Subcutaneous adipose tissue (tissue), 4 donors: ENCODE measurements around the gene DERL3. TPM values are rescaled to one million over a fixed set of nuclear protein-coding genes. Genes with fewer than 3 reads are reported as not detected.

Experiments
- CTCF ChIP-seq: fragments of 450-650 bp; IDR thresholded peaks from one replicate; pipeline ENCODE4 v1.5.1; 2016; ENCODE audit warnings: low read depth, mild to moderate bottlenecking, control low read depth, antibody characterized with exemption, moderate library complexity
- total RNA-seq, 4 donors: library from RNA; depleted of rRNA; stranded (reverse); fragments of >200 nt; gene quantifications; one replicate each; pipeline ENCODE4 v1.1.0, GENCODE V29; 2016

DERL3 gene
- total RNA-seq, 4 donors from 2014 or later = 0.22 to 1.5 TPM; not detected in 2

- TF ChIP-seq CTCF = no peak
Observed at GRCh38 chr22:23818541-23818940, 20.3 kb downstream of the DERL3 start.

GRCh38 chr22:23817146-23817545 is 21.7 kb downstream of the DERL3 start:
- no peak for TF ChIP-seq CTCF

GRCh38 chr22:23816156-23816976 is 22.4 kb downstream of the DERL3 start:
- no peak for TF ChIP-seq CTCF

GRCh38 chr22:23815541-23816155 is 23.2 kb downstream of the DERL3 start:
- TF ChIP-seq CTCF = no peak

- no peak for TF ChIP-seq CTCF
Observed at GRCh38 chr22:23812378-23812777, 26.4 kb downstream of the DERL3 start.

- TF ChIP-seq CTCF = no peak
Observed at GRCh38 chr22:23806837-23807236, 32.0 kb downstream of the DERL3 start.

GRCh38 chr22:23804781-23805291 is 34.0 kb downstream of the DERL3 start:
- TF ChIP-seq CTCF = no peak
